GM21737 (cell line): ENCODE results near the gene LCNL1.

Experiments used
- ATAC-seq: cut with Tn5 transposase; IDR thresholded peaks from one replicate; pipeline ENCODE4 v1.9.1; 2021; ENCODE audit warnings: mild to moderate bottlenecking, moderate library complexity; ENCODE audit not compliant: unreplicated experiment

LCNL1 gene

GRCh38 chr9:136946228-136947027 is 36.4 kb upstream of the LCNL1 start:
- ATAC-seq, result no peak

GRCh38 chr9:136947028-136947891 is 35.5 kb upstream of the LCNL1 start:
- no peak for ATAC-seq

GRCh38 chr9:136947955-136948510 is 34.8 kb upstream of the LCNL1 start:
- no peak for ATAC-seq

- no peak for ATAC-seq
Measured at GRCh38 chr9:136949239-136949816, 33.5 kb upstream of the LCNL1 start.

- ATAC-seq, result peak; percentile 72
Measured at GRCh38 chr9:136949817-136950655, 32.8 kb upstream of the LCNL1 start.

GRCh38 chr9:136950656-136951276 is 32.0 kb upstream of the LCNL1 start:
- no peak for ATAC-seq

GRCh38 chr9:136951541-136952320 is 31.1 kb upstream of the LCNL1 start, which contains the start of gene LCN12:
LCN12 (plus strand) TSS chr9:136952273; CDS start chr9:136952328, 55 bp downstream.
- no peak for ATAC-seq

- ATAC-seq, result no peak
Measured at GRCh38 chr9:136952321-136952850, 30.4 kb upstream of the LCNL1 start.

- ATAC-seq, result no peak
Measured at GRCh38 chr9:136952876-136953770, 29.7 kb upstream of the LCNL1 start.

- ATAC-seq, result no peak
Measured at GRCh38 chr9:136953771-136954269, 29.0 kb upstream of the LCNL1 start.

GRCh38 chr9:136954270-136955083 is 28.3 kb upstream of the LCNL1 start:
- no peak for ATAC-seq

GRCh38 chr9:136955202-136955942 is 27.4 kb upstream of the LCNL1 start:
- ATAC-seq, result no peak

GRCh38 chr9:136955943-136956335 is 26.9 kb upstream of the LCNL1 start:
- ATAC-seq, result no peak

GRCh38 chr9:136956604-136957003 is 26.2 kb upstream of the LCNL1 start:
- ATAC-seq, result no peak

GRCh38 chr9:136957461-136957860 is 25.3 kb upstream of the LCNL1 start:
- ATAC-seq, result no peak

- no peak for ATAC-seq
Measured at GRCh38 chr9:136957901-136958300, 24.9 kb upstream of the LCNL1 start.
